CD4-positive, alpha-beta T cell (primary cell): ENCODE measurements around the gene PTPRM. TPM values are rescaled to one million over a fixed set of nuclear protein-coding genes. Genes with fewer than 3 reads are reported as not detected.

Experiments
- ATAC-seq: fragments of 200-7000 bp; cut with Tn5 transposase; one replicate; pipeline ENCODE4 v1.10.0; 2022; ENCODE audit warnings: mild to moderate bottlenecking; ENCODE audit not compliant: poor library complexity
- CTCF ChIA-PET: fragments of 350-600 bp; sonication (Branson Sonifier 250); formaldehyde crosslinking; loops from one replicate; lab custom pipeline; 2021; ENCODE audit warnings: antibody characterized with exemption, inconsistent platforms; lab: Charles Lee
- POLR2A ChIA-PET: fragments of 350-600 bp; sonication (Branson Sonifier 250); formaldehyde crosslinking; loops from one replicate; lab custom pipeline; 2021; ENCODE audit warnings: antibody characterized with exemption, inconsistent platforms; lab: Charles Lee
- DNase-seq, 14 experiments: peaks; one replicate each; pipeline ENCODE4 v3.0.0-alpha.2; 2013 to 2020; ENCODE audit warnings: mixed read lengths in 2 of 14
- H3K27ac ChIP-seq, 2 donors: one replicate each; pipeline versions ENCODE4 v1.5.1 to v1.7.0; 2013; ENCODE audit warnings: low read length in 2 of 2, low read depth in 1 of 2, mild to moderate bottlenecking in 1 of 2
- H3K27me3 ChIP-seq, 2 experiments: 1 replicate in 1 of 2; 2 replicates in 1 of 2; pipeline versions ENCODE4 v1.6.1 to v1.7.0; 2013; ENCODE audit warnings: low read length in 2 of 2, control low read depth in 1 of 2, mild to moderate bottlenecking in 1 of 2, moderate library complexity in 1 of 2; ENCODE audit not compliant: insufficient read depth in 2 of 2, control insufficient read depth in 1 of 2
- H3K36me3 ChIP-seq: one replicate; pipeline ENCODE4 v1.6.1; 2013; ENCODE audit warnings: low read length, control low read depth; ENCODE audit not compliant: insufficient read depth
- H3K4me1 ChIP-seq: one replicate; pipeline ENCODE4 v1.6.1; 2013; ENCODE audit warnings: low read length, control low read depth; ENCODE audit not compliant: insufficient read depth
- H3K4me3 ChIP-seq: one replicate; pipeline ENCODE4 v1.5.1; 2013; ENCODE audit warnings: mild to moderate bottlenecking, low read length, moderate library complexity
- H3K9me3 ChIP-seq, 2 experiments: 1 replicate in 1 of 2; 2 replicates in 1 of 2; pipeline versions ENCODE4 v1.6.1 to v1.7.0; 2013; ENCODE audit warnings: low read length in 2 of 2, mild to moderate bottlenecking in 2 of 2, control low read depth in 1 of 2, moderate library complexity in 1 of 2; ENCODE audit not compliant: control insufficient read depth in 1 of 2, insufficient read depth in 1 of 2
- H3K27ac Mint-ChIP-seq: one replicate; pipeline ENCODE4 v1.8.0; 2020; ENCODE audit warnings: mixed read lengths
- H3K27me3 Mint-ChIP-seq: one replicate; pipeline ENCODE4 v1.8.0; 2021; ENCODE audit warnings: mixed read lengths
- H3K36me3 Mint-ChIP-seq: one replicate; pipeline ENCODE4 v1.8.0; 2021; ENCODE audit warnings: low read depth, mixed read lengths
- H3K4me1 Mint-ChIP-seq: one replicate; pipeline ENCODE4 v1.8.0; 2021; ENCODE audit warnings: low read depth, mixed read lengths
- H3K4me3 Mint-ChIP-seq: one replicate; pipeline ENCODE4 v1.8.0; 2020; ENCODE audit warnings: mild to moderate bottlenecking, mixed read lengths
- H3K9me3 Mint-ChIP-seq: one replicate; pipeline ENCODE4 v1.8.0; 2020; ENCODE audit warnings: mixed read lengths
- intact Hi-C, 2 experiments: fragments of 100-400 bp; cut with DNase I in 1 of 2; cut with micrococcal nuclease in 1 of 2; formaldehyde crosslinking; loops; one replicate each; pipeline versions ENCODE4 v1.15.1 to v1.9.0; 2023 to 2025; cut with DNase I, micrococcal nuclease
- total RNA-seq, 174 experiments: library from RNA in 2 of 174; stranded (reverse) in 2 of 174; gene quantifications; one replicate each; pipeline ENCODE4 v1.2.3 and lab custom pipeline; 2021 to 2026
- TF ChIP-seq, protein P1 (sequence below): fragments of 200-600 bp; IDR thresholded peaks from one replicate; pipeline ENCODE4 v1.8.0; 2022; ENCODE audit warnings: antibody characterized with exemption, mild to moderate bottlenecking

The PTPRM gene
- total RNA-seq, 2 experiments from 2014 or later, result 21.7 to 21.9 TPM

GRCh38 chr18:8264116-8264515 lies 697.0 kb downstream of the PTPRM start:
- no peaks in the 10 kb centered on the region for H3K9me3 Mint-ChIP-seq
- Histone ChIP-seq H3K27ac (no peak overlapping the region), H3K4me1 (no peaks in the 10 kb centered on the region), H3K27me3 (no peaks in the 10 kb centered on the region), H3K4me3 (no peak overlapping the region), H3K9me3 (peaks cover 0 to 3% of the 10 kb centered on the region in 2 experiments), H3K36me3 (no peaks in the 10 kb centered on the region)
- DNase-seq (no peak), ATAC-seq (no peak)
- H3K27me3 Mint-ChIP-seq, result no peaks in the 10 kb centered on the region
- H3K4me3 Mint-ChIP-seq, result no peak overlapping the region
- ChIA-PET CTCF (no interaction called here), POLR2A (no interaction called here)
- TF ChIP-seq, protein P1, sequence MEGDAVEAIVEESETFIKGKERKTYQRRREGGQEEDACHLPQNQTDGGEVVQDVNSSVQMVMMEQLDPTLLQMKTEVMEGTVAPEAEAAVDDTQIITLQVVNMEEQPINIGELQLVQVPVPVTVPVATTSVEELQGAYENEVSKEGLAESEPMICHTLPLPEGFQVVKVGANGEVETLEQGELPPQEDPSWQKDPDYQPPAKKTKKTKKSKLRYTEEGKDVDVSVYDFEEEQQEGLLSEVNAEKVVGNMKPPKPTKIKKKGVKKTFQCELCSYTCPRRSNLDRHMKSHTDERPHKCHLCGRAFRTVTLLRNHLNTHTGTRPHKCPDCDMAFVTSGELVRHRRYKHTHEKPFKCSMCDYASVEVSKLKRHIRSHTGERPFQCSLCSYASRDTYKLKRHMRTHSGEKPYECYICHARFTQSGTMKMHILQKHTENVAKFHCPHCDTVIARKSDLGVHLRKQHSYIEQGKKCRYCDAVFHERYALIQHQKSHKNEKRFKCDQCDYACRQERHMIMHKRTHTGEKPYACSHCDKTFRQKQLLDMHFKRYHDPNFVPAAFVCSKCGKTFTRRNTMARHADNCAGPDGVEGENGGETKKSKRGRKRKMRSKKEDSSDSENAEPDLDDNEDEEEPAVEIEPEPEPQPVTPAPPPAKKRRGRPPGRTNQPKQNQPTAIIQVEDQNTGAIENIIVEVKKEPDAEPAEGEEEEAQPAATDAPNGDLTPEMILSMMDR, result no peak
- no peaks in the 10 kb centered on the region for H3K4me1 Mint-ChIP-seq
- intact Hi-C loops, result no loop called here
- H3K27ac Mint-ChIP-seq, result no peak overlapping the region
- H3K36me3 Mint-ChIP-seq, result peaks cover 12% of the 10 kb centered on the region

GRCh38 chr18:8264861-8265411 lies 697.8 kb downstream of the PTPRM start:
- H3K27me3 ChIP-seq, result no peaks in the 10 kb centered on the region
- no peaks in the 10 kb centered on the region for H3K4me1 Mint-ChIP-seq
- ChIA-PET POLR2A (no interaction called here), CTCF (no interaction called here)
- ATAC-seq, result no peak
- H3K36me3 Mint-ChIP-seq, result peaks cover 12% of the 10 kb centered on the region
- TF ChIP-seq, protein P1, result no peak
- no peaks in the 10 kb centered on the region for H3K9me3 Mint-ChIP-seq
- H3K9me3 ChIP-seq, result peaks cover 0 to 3% of the 10 kb centered on the region in 2 experiments
- no peak overlapping the region for H3K27ac Mint-ChIP-seq
- no peaks in the 10 kb centered on the region for H3K36me3 ChIP-seq
- no peak overlapping the region for H3K4me3 Mint-ChIP-seq
- H3K4me1 ChIP-seq, result no peaks in the 10 kb centered on the region
- intact Hi-C loops, result no loop called here
- DNase-seq, result no peak
- H3K4me3 ChIP-seq, result no peak overlapping the region
- no peak overlapping the region for H3K27ac ChIP-seq
- no peaks in the 10 kb centered on the region for H3K27me3 Mint-ChIP-seq

- no peak for ATAC-seq
- H3K4me1 Mint-ChIP-seq, result no peaks in the 10 kb centered on the region
- ChIA-PET POLR2A (no interaction called here), CTCF (no interaction called here)
- DNase-seq, result no peak
- Histone ChIP-seq H3K4me1 (no peaks in the 10 kb centered on the region), H3K36me3 (no peaks in the 10 kb centered on the region), H3K9me3 (no peaks in the 10 kb centered on the region), H3K4me3 (no peak overlapping the region), H3K27me3 (no peaks in the 10 kb centered on the region), H3K27ac (no peak overlapping the region)
- no peaks in the 10 kb centered on the region for H3K27me3 Mint-ChIP-seq
- H3K27ac Mint-ChIP-seq, result no peak overlapping the region
- H3K36me3 Mint-ChIP-seq, result no peaks in the 10 kb centered on the region
- H3K4me3 Mint-ChIP-seq, result no peak overlapping the region
- intact Hi-C loops, result no loop called here
- TF ChIP-seq, protein P1, result no peak
- no peaks in the 10 kb centered on the region for H3K9me3 Mint-ChIP-seq
These were observed 705.1 kb downstream of the PTPRM start for GRCh38 chr18:8272254-8272653.
